HCT116 (cell line): ENCODE results near the gene CACNA2D2. TPM values are rescaled to one million over a fixed set of nuclear protein-coding genes. Genes with fewer than 3 reads are reported as not detected.

Source experiments
- ATAC-seq: fragments of 200-7000 bp; cut with Tn5 transposase; 2 replicates; pipeline ENCODE4 v1.9.1; 2020; ENCODE audit warnings: mild to moderate bottlenecking, moderate library complexity
- BruUV-seq: library from RNA; stranded (reverse); fragments of 400-500 nt; replicated peaks from 2 replicates; lab custom pipeline; 2021; lab: Mats Ljungman, UMichigan
- CTCF ChIA-PET: fragments of 300-600 bp; sonication (Branson Sonifier 250); formaldehyde crosslinking; loops from one replicate; lab custom pipeline; 2021; ENCODE audit warnings: antibody characterized with exemption; lab: Charles Lee
- POLR2A ChIA-PET: fragments of 300-600, 350-600 bp; sonication (Branson Sonifier 250); formaldehyde crosslinking; loops from one replicate; lab custom pipeline; 2021; ENCODE audit warnings: antibody characterized with exemption; lab: Charles Lee
- RAD21 ChIA-PET, 2 experiments: fragments of 300-600 bp; sonication (Branson Sonifier 250); formaldehyde crosslinking; loops; one replicate each; lab custom pipeline; 2023; ENCODE audit warnings: low total read pairs in 2 of 2; ENCODE audit not compliant: uncharacterized antibody in 2 of 2, unreplicated experiment in 2 of 2, low non-redundant PET in 1 of 2; lab: Charles Lee
- DNase-seq: peaks from one replicate; pipeline ENCODE4 v3.0.0-alpha.2; 2010; ENCODE audit warnings: low read depth, low spot score
- H2AFZ ChIP-seq: fragments of 200-600 bp; shearing (Covaris generic), sonication (generic); 2 replicates; pipeline ENCODE4 v1.6.1; 2017; ENCODE audit warnings: low read depth, mixed run types, mixed read lengths, antibody characterized with exemption, low read length; ENCODE audit not compliant: poor library complexity, severe bottlenecking
- H3K27ac ChIP-seq: 2 replicates; pipeline ENCODE4 v1.5.1; 2012; ENCODE audit warnings: low read depth, low read length
- H3K27me3 ChIP-seq: fragments of 200-600 bp; sonication (generic); 2 replicates; pipeline ENCODE4 v1.6.1; 2016; ENCODE audit warnings: mixed run types, low read length, mixed read lengths; ENCODE audit not compliant: insufficient read depth
- H3K36me3 ChIP-seq, 2 experiments: fragments of 200-500 bp in 1 of 2; fragments of 200-600 bp in 1 of 2; sonication (Bioruptor generic) in 1 of 2; sonication (generic) in 1 of 2; 2 replicates each; pipeline versions ENCODE4 v1.5.1 to v1.6.1; 2014 to 2016; ENCODE audit warnings: low read length in 2 of 2, inconsistent platforms in 1 of 2, mixed read lengths in 1 of 2, mixed run types in 1 of 2; ENCODE audit not compliant: insufficient read depth in 2 of 2, control insufficient read depth in 1 of 2
- H3K4me1 ChIP-seq, 2 experiments: fragments of 200-600 bp in 1 of 2; sonication (generic) in 1 of 2; 2 replicates each; pipeline versions ENCODE4 v1.5.1 to v1.6.1; 2012 to 2017; ENCODE audit warnings: low read length in 2 of 2, inconsistent platforms in 1 of 2, mild to moderate bottlenecking in 1 of 2, mixed read lengths in 1 of 2, mixed run types in 1 of 2, moderate library complexity in 1 of 2; ENCODE audit not compliant: insufficient read depth in 2 of 2, control insufficient read depth in 1 of 2
- H3K4me2 ChIP-seq: fragments of 200-600 bp; sonication (generic); 2 replicates; pipeline ENCODE4 v1.6.1; 2017; ENCODE audit warnings: mixed run types, low read length, mixed read lengths
- H3K4me3 ChIP-seq, 2 experiments: fragments of 200-600 bp in 1 of 2; sonication (generic) in 1 of 2; replicated peaks in 1 of 2; 2 replicates each; pipeline ENCODE4 v1.5.1; 2011 to 2016; ENCODE audit warnings: low read length in 2 of 2, control low read depth in 1 of 2, low read depth in 1 of 2, mild to moderate bottlenecking in 1 of 2, mixed read lengths in 1 of 2, mixed run types in 1 of 2
- H3K79me2 ChIP-seq: fragments of 200-600 bp; sonication (generic); 2 replicates; pipeline ENCODE4 v1.6.1; 2017; ENCODE audit warnings: mild to moderate bottlenecking, mixed run types, low read length, moderate library complexity, mixed read lengths; ENCODE audit not compliant: insufficient read depth
- H3K9ac ChIP-seq: fragments of 200-600 bp; sonication (generic); 2 replicates; pipeline ENCODE4 v1.6.1; 2016; ENCODE audit warnings: low read length, mixed read lengths
- H3K9me2 ChIP-seq: fragments of 200-600 bp; sonication (generic), shearing (Covaris generic); 2 replicates; pipeline ENCODE4 v1.6.1; 2017; ENCODE audit warnings: mixed run types, mild to moderate bottlenecking, moderate library complexity; ENCODE audit not compliant: insufficient read depth
- H3K9me3 ChIP-seq, 2 experiments: fragments of 200-500 bp in 1 of 2; fragments of 200-600 bp in 1 of 2; sonication (Bioruptor generic) in 1 of 2; sonication (generic) in 1 of 2; 2 replicates each; pipeline ENCODE4 v1.6.1; 2014 to 2017; ENCODE audit warnings: low read length in 2 of 2, mixed read lengths in 2 of 2, inconsistent platforms in 1 of 2, low read depth in 1 of 2, mild to moderate bottlenecking in 1 of 2, mixed run types in 1 of 2, moderate library complexity in 1 of 2; ENCODE audit not compliant: control insufficient read depth in 1 of 2, insufficient read depth in 1 of 2
- H4K20me1 ChIP-seq: fragments of 200-600 bp; sonication (generic), shearing (Covaris generic); 2 replicates; pipeline ENCODE4 v1.6.1; 2017; ENCODE audit warnings: mixed run types, mild to moderate bottlenecking, moderate library complexity; ENCODE audit not compliant: insufficient read depth
- CBX3 ChIP-seq: IDR thresholded peaks from 2 replicates; pipeline ENCODE4 v1.6.1; 2012; ENCODE audit warnings: low read depth
- CEBPB ChIP-seq: IDR thresholded peaks from 2 replicates; pipeline ENCODE4 v1.6.1; 2012; ENCODE audit warnings: low read depth
- EGR1 ChIP-seq: IDR thresholded peaks from 2 replicates; pipeline ENCODE4 v1.6.1; 2012; ENCODE audit warnings: low read depth
- ELF1 ChIP-seq: IDR thresholded peaks from 2 replicates; pipeline ENCODE4 v1.6.1; 2012; ENCODE audit warnings: low read depth, borderline replicate concordance
- EZH2 ChIP-seq: fragments of 200-600 bp; sonication (generic); IDR thresholded peaks from 2 replicates; pipeline ENCODE4 v1.6.1; 2017; ENCODE audit warnings: antibody characterized with exemption, mixed run types
- EZH2phosphoT487 ChIP-seq: fragments of 200-600 bp; IDR thresholded peaks from 2 replicates; pipeline ENCODE4 v1.6.1; 2018; ENCODE audit warnings: antibody characterized with exemption, borderline replicate concordance
- FOSL1 ChIP-seq: IDR thresholded peaks from 2 replicates; pipeline ENCODE4 v1.6.1; 2012; ENCODE audit warnings: low read depth
- JUND ChIP-seq: IDR thresholded peaks from 2 replicates; pipeline ENCODE4 v1.6.1; 2012
- POLR2A ChIP-seq: IDR thresholded peaks from 2 replicates; pipeline ENCODE4 v1.7.0; 2011; ENCODE audit warnings: borderline replicate concordance; ENCODE audit not compliant: insufficient read depth, insufficient read length; ENCODE audit errors: extremely low read depth
- POLR2AphosphoS5 ChIP-seq: IDR thresholded peaks from 2 replicates; pipeline ENCODE4 v1.6.1; 2011; ENCODE audit warnings: mild to moderate bottlenecking, low read depth, low read length, moderate library complexity
- RAD21 ChIP-seq: IDR thresholded peaks from 2 replicates; pipeline ENCODE4 v1.6.1; 2012; ENCODE audit warnings: low read depth, mild to moderate bottlenecking
- SIN3A ChIP-seq: IDR thresholded peaks from 2 replicates; pipeline ENCODE4 v1.6.1; 2012; ENCODE audit warnings: low read depth
- SP1 ChIP-seq: IDR thresholded peaks from 2 replicates; pipeline ENCODE4 v1.6.1; 2012; ENCODE audit warnings: low read depth
- SRF ChIP-seq: IDR thresholded peaks from 2 replicates; pipeline ENCODE4 v1.6.1; 2012; ENCODE audit warnings: low read depth
- ZBTB33 ChIP-seq: IDR thresholded peaks from 2 replicates; pipeline ENCODE4 v1.6.1; 2011; ENCODE audit warnings: mild to moderate bottlenecking, low read length, moderate library complexity; ENCODE audit not compliant: insufficient replicate concordance; ENCODE audit errors: extremely low read depth
- ZFX ChIP-seq: fragments of 450-650 bp; IDR thresholded peaks from 2 replicates; pipeline ENCODE4 v1.6.1; 2017
- intact Hi-C: fragments of 100-400 bp; cut with micrococcal nuclease; formaldehyde crosslinking; loops from 2 replicates; pipeline ENCODE4 v1.10.0; 2022
- total RNA-seq: library from RNA; stranded (reverse); gene quantifications from one replicate; pipeline ENCODE4 v1.2.1, GENCODE V29; 2021; ENCODE audit not compliant: unreplicated experiment
- TF ChIP-seq, protein P1 (sequence below), 3 experiments: fragments of 200-600 bp in 1 of 3; sonication (generic) in 1 of 3; IDR thresholded peaks in 2 of 3; conservative IDR thresholded peaks in 1 of 3; 2 replicates each; pipeline ENCODE4 v1.5.1; 2012 to 2017; ENCODE audit warnings: low read depth in 2 of 3, low read length in 2 of 3, antibody characterized with exemption in 1 of 3, borderline replicate concordance in 1 of 3, control low read depth in 1 of 3, mild to moderate bottlenecking in 1 of 3, mixed read lengths in 1 of 3, mixed run types in 1 of 3, moderate library complexity in 1 of 3; ENCODE audit not compliant: insufficient read depth in 1 of 3
- TF ChIP-seq, protein P2 (sequence below): IDR thresholded peaks from 2 replicates; pipeline ENCODE4 v1.6.1; 2012; ENCODE audit warnings: low read depth
- TF ChIP-seq, protein P3 (sequence below): IDR thresholded peaks from 2 replicates; pipeline ENCODE4 v1.6.1; 2012

Gene CACNA2D2
- total RNA-seq, 1 experiment from 2014 or later: 10.2 TPM

DNA sequence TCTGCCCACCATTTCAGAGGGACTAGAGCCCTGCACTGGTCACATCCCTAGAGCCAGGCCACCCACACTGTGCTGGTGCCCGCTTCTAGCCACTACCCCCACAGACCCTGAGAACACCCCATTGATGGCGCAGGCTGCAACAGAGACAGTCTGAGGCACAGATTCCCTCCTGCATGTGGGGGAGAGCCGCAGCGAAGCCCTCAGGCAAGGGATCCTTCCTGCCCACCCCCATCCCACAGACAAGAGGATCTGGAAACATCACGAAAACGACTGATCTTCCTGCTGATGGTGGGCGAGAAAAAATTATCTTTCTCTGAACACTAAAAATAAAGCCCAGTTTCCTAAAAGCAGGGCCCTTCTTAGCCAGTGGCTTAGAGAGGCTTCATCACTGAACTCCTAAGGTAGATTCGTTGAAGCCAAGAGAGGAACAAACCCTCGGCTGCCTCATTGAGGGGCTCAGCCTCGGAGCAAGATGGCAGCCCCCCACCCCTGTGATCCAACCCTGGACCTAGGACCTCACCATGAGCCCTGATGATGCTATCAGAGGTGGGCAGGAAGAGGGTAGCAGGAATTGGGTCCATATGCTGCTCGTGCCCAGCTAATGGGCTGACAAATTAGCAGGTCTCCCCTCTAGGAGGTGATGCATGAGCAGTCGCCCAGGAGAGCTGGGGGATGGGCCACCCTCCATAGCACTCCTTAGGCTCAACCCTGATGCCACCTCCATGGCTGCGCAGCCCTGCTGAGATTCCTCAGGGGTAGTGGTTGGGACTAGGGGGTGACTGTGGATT is 54.5 kb downstream of the CACNA2D2 start:
- RAD21 ChIA-PET: no interaction called here

More for the DNA sequence above, 54.5 kb downstream of the CACNA2D2 start:
- Histone ChIP-seq H3K4me1 (no peaks in the 10 kb centered on the region), H3K27ac (no peak overlapping the region), H3K79me2 (no peaks in the 10 kb centered on the region), H3K36me3 (no peaks in the 10 kb centered on the region; a peak in 1 of 4 replicates), H3K9me3 (no peaks in the 10 kb centered on the region), H3K4me3 (no peak overlapping the region), H3K9ac (no peak overlapping the region), H3K4me2 (no peak overlapping the region), H3K27me3 (no peaks in the 10 kb centered on the region), H3K9me2 (no peaks in the 10 kb centered on the region), H4K20me1 (no peaks in the 10 kb centered on the region), H2AFZ (no peak overlapping the region)
- intact Hi-C loops: no loop called here
- no TSS peak for BruUV-seq
- ChIA-PET CTCF (no interaction called here), POLR2A (no interaction called here)
- TF ChIP-seq SIN3A (no peak), ZFX (no peak), SRF (no peak), SP1 (no peak), ELF1 (no peak), CEBPB (no peak), ZBTB33 (no peak), POLR2AphosphoS5 (no peak), EGR1 (no peak), FOSL1 (no peak), JUND (no peak), CBX3 (no peak), RAD21 (no peak), POLR2A (no peak), EZH2phosphoT487 (no peak), EZH2 (no peak)
- TF ChIP-seq, protein P1, sequence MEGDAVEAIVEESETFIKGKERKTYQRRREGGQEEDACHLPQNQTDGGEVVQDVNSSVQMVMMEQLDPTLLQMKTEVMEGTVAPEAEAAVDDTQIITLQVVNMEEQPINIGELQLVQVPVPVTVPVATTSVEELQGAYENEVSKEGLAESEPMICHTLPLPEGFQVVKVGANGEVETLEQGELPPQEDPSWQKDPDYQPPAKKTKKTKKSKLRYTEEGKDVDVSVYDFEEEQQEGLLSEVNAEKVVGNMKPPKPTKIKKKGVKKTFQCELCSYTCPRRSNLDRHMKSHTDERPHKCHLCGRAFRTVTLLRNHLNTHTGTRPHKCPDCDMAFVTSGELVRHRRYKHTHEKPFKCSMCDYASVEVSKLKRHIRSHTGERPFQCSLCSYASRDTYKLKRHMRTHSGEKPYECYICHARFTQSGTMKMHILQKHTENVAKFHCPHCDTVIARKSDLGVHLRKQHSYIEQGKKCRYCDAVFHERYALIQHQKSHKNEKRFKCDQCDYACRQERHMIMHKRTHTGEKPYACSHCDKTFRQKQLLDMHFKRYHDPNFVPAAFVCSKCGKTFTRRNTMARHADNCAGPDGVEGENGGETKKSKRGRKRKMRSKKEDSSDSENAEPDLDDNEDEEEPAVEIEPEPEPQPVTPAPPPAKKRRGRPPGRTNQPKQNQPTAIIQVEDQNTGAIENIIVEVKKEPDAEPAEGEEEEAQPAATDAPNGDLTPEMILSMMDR (IDR thresholded peaks at IDR 0.05 in 2 of 3, conservative IDR thresholded peaks at IDR 0.05 in 1 of 3; ENCODE audit: borderline replicate concordance in 1 of 3, insufficient read depth in 1 of 3, low read depth in 2 of 3, low read length in 2 of 3): no peak
- TF ChIP-seq, protein P2, sequence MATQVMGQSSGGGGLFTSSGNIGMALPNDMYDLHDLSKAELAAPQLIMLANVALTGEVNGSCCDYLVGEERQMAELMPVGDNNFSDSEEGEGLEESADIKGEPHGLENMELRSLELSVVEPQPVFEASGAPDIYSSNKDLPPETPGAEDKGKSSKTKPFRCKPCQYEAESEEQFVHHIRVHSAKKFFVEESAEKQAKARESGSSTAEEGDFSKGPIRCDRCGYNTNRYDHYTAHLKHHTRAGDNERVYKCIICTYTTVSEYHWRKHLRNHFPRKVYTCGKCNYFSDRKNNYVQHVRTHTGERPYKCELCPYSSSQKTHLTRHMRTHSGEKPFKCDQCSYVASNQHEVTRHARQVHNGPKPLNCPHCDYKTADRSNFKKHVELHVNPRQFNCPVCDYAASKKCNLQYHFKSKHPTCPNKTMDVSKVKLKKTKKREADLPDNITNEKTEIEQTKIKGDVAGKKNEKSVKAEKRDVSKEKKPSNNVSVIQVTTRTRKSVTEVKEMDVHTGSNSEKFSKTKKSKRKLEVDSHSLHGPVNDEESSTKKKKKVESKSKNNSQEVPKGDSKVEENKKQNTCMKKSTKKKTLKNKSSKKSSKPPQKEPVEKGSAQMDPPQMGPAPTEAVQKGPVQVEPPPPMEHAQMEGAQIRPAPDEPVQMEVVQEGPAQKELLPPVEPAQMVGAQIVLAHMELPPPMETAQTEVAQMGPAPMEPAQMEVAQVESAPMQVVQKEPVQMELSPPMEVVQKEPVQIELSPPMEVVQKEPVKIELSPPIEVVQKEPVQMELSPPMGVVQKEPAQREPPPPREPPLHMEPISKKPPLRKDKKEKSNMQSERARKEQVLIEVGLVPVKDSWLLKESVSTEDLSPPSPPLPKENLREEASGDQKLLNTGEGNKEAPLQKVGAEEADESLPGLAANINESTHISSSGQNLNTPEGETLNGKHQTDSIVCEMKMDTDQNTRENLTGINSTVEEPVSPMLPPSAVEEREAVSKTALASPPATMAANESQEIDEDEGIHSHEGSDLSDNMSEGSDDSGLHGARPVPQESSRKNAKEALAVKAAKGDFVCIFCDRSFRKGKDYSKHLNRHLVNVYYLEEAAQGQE: no peak
- TF ChIP-seq, protein P3, sequence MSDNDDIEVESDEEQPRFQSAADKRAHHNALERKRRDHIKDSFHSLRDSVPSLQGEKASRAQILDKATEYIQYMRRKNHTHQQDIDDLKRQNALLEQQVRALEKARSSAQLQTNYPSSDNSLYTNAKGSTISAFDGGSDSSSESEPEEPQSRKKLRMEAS: no peak
- ATAC-seq: no peak
- no peak for DNase-seq
